ENCODE results near the gene RAB32. TPM values are rescaled to one million over a fixed set of nuclear protein-coding genes. Genes with fewer than 3 reads are reported as not detected.

The RAB32 gene
- total RNA-seq, 1 donor from 2014 or later, result 8.6 TPM

- no peak overlapping the region for H3K4me3 Mint-ChIP-seq (ENCODE audit: unreplicated experiment)
- peaks cover 15% of the 10 kb centered on the region for H3K4me1 Mint-ChIP-seq (ENCODE audit: low read depth, unreplicated experiment)
- H3K9me3 Mint-ChIP-seq (ENCODE audit: unreplicated experiment), result peaks cover 3% of the 10 kb centered on the region
- no peak overlapping the region for H3K27ac Mint-ChIP-seq (ENCODE audit: unreplicated experiment)
- H3K36me3 Mint-ChIP-seq (ENCODE audit: unreplicated experiment), result no peaks in the 10 kb centered on the region
- H3K27me3 Mint-ChIP-seq (ENCODE audit: unreplicated experiment), result peaks cover 4% of the 10 kb centered on the region
- TF ChIP-seq CTCF (IDR thresholded peaks at IDR 0.05; ENCODE audit: partially characterized antibody, unreplicated experiment), result no peak
- no peak for DNase-seq
These were observed 57.7 kb downstream of the RAB32 start for GRCh38 chr6:146601352-146601751.

- Mint-ChIP-seq H3K9me3 (ENCODE audit: unreplicated experiment) (peaks cover 3% of the 10 kb centered on the region), H3K4me3 (ENCODE audit: unreplicated experiment) (no peak overlapping the region), H3K4me1 (ENCODE audit: low read depth, unreplicated experiment) (peaks cover 15% of the 10 kb centered on the region), H3K27me3 (ENCODE audit: unreplicated experiment) (peaks cover 4% of the 10 kb centered on the region), H3K27ac (ENCODE audit: unreplicated experiment) (no peak overlapping the region), H3K36me3 (ENCODE audit: unreplicated experiment) (no peaks in the 10 kb centered on the region)
- no peak for TF ChIP-seq CTCF (IDR thresholded peaks at IDR 0.05; ENCODE audit: partially characterized antibody, unreplicated experiment)
- DNase-seq, result no peak
These were observed 58.9 kb downstream of the RAB32 start for GRCh38 chr6:146602526-146602925.

Other genes with a start within 250 kb of the RAB32 start
- gene ADGB, start 55.1 kb downstream of the RAB32 start, total RNA-seq (ENCODE audit: unreplicated experiment), result not detected

All from glutamatergic neuron (in vitro differentiated cells).